C4-2B (cell line): Measurements from ENCODE around the gene SDK2.

Experiments used
- ZFX ChIP-seq: fragments of 450-650 bp; IDR thresholded peaks from 2 replicates; pipeline ENCODE4 v1.6.1; 2017
- TF ChIP-seq, protein P1 (sequence below): fragments of 450-650 bp; conservative IDR thresholded peaks from 2 replicates; pipeline ENCODE4 v1.5.1; 2017; ENCODE audit warnings: mild to moderate bottlenecking

GRCh38 chr17:73341350-73342049 is 302.7 kb downstream of the SDK2 start:
- TF ChIP-seq, protein P1, sequence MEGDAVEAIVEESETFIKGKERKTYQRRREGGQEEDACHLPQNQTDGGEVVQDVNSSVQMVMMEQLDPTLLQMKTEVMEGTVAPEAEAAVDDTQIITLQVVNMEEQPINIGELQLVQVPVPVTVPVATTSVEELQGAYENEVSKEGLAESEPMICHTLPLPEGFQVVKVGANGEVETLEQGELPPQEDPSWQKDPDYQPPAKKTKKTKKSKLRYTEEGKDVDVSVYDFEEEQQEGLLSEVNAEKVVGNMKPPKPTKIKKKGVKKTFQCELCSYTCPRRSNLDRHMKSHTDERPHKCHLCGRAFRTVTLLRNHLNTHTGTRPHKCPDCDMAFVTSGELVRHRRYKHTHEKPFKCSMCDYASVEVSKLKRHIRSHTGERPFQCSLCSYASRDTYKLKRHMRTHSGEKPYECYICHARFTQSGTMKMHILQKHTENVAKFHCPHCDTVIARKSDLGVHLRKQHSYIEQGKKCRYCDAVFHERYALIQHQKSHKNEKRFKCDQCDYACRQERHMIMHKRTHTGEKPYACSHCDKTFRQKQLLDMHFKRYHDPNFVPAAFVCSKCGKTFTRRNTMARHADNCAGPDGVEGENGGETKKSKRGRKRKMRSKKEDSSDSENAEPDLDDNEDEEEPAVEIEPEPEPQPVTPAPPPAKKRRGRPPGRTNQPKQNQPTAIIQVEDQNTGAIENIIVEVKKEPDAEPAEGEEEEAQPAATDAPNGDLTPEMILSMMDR = no peak
- no peak for TF ChIP-seq ZFX
